Prostate gland (tissue), 2 donors: ENCODE data around the gene TOMM70. TPM values are rescaled to one million over a fixed set of nuclear protein-coding genes. Genes with fewer than 3 reads are reported as not detected.

Experiments used
- DNase-seq: peaks from one replicate; pipeline ENCODE4 v3.0.0-alpha.2; 2019; ENCODE audit warnings: low spot score
- H3K27ac ChIP-seq, 2 donors: fragments of 200-600 bp; sonication (generic); 2 replicates each; pipeline ENCODE4 v1.5.1; 2017 to 2019
- H3K27me3 ChIP-seq: fragments of 200-600 bp; sonication (generic); replicated peaks from 2 replicates; pipeline ENCODE4 v1.5.1; 2019; ENCODE audit not compliant: insufficient read depth
- H3K36me3 ChIP-seq, 2 donors: fragments of 200-600 bp; sonication (generic); 1 replicate in 1 of 2; 2 replicates in 1 of 2; pipeline versions ENCODE4 v1.5.1 to v1.8.1; 2017 to 2019
- H3K4me1 ChIP-seq: fragments of 200-600 bp; sonication (generic); replicated peaks from 2 replicates; pipeline ENCODE4 v1.5.1; 2019
- H3K4me3 ChIP-seq, 2 donors: fragments of 200-600 bp; sonication (generic); 2 replicates each; pipeline ENCODE4 v1.5.1; 2017 to 2019
- H3K9me3 ChIP-seq: fragments of 200-600 bp; sonication (generic); 2 replicates; pipeline ENCODE4 v1.5.1; 2017
- CTCF ChIP-seq, 4 experiments: fragments of 200-600 bp in 2 of 4; fragments of 450-650 bp in 2 of 4; sonication (generic) in 2 of 4; IDR thresholded peaks; 1 replicate in 3 of 4; 2 replicates in 1 of 4; pipeline ENCODE4 v1.5.1; 2016 to 2019; ENCODE audit warnings: antibody characterized with exemption in 4 of 4, mild to moderate bottlenecking in 2 of 4, moderate library complexity in 2 of 4
- POLR2A ChIP-seq: fragments of 450-650 bp; IDR thresholded peaks from one replicate; pipeline ENCODE4 v1.6.1; 2016; ENCODE audit warnings: antibody characterized with exemption, mild to moderate bottlenecking
- POLR2AphosphoS5 ChIP-seq: sonication (generic); formaldehyde crosslinking; IDR thresholded peaks from one replicate; pipeline ENCODE4 v1.6.1; 2017; ENCODE audit warnings: antibody characterized with exemption
- WGBS: methylation state at CpG from one replicate; pipeline ENCODE4 v1.1.5; 2018; 5-methylcytosine and 5-hydroxymethylcytosine counted together
- intact Hi-C: fragments of 100-400 bp; cut with DNase I; formaldehyde crosslinking; loops from one replicate; pipeline ENCODE4 v1.14.2; 2022
- total RNA-seq, 2 donors: library from RNA; depleted of rRNA; stranded (reverse); fragments of >200 nt; gene quantifications; one replicate each; pipeline ENCODE4 v1.1.0, GENCODE V29; 2016

Gene TOMM70
- total RNA-seq, 2 donors from 2014 or later = 34.0 to 36.1 TPM

- H3K36me3 ChIP-seq = peaks cover 2 to 5% of the 10 kb centered on the region in 2 donors
- no peaks in the 10 kb centered on the region for H3K27me3 ChIP-seq
- no peak for DNase-seq
- intact Hi-C loops = no loop called here
- H3K9me3 ChIP-seq = no peaks in the 10 kb centered on the region
- no peaks in the 10 kb centered on the region for H3K4me1 ChIP-seq
- H3K27ac ChIP-seq = no peak overlapping the region
- 83% methylated on average over 8 of the region's 8 CpGs for WGBS
- no peak overlapping the region for H3K4me3 ChIP-seq
- TF ChIP-seq POLR2AphosphoS5 (no peak), CTCF (IDR thresholded peaks at IDR 0.05) (no peak), POLR2A (no peak)
Measured at GRCh38 chr3:100368441-100368840, 32.4 kb downstream of the TOMM70 start.

GRCh38 chr3:100366424-100366823, 34.5 kb downstream of the TOMM70 start:
- Histone ChIP-seq H3K36me3 (peaks cover 2 to 5% of the 10 kb centered on the region in 2 donors), H3K4me3 (no peak overlapping the region), H3K27me3 (no peaks in the 10 kb centered on the region), H3K27ac (no peak overlapping the region), H3K9me3 (no peaks in the 10 kb centered on the region), H3K4me1 (no peaks in the 10 kb centered on the region)
- 76% methylated on average over 2 of the region's 2 CpGs for WGBS
- no peak for DNase-seq
- intact Hi-C loops = no loop called here
- TF ChIP-seq POLR2AphosphoS5 (no peak), CTCF (IDR thresholded peaks at IDR 0.05) (no peak), POLR2A (no peak)

- WGBS = 89% methylated on average over 3 of the region's 3 CpGs
- Histone ChIP-seq H3K27me3 (no peaks in the 10 kb centered on the region), H3K27ac (no peak overlapping the region), H3K9me3 (no peaks in the 10 kb centered on the region), H3K4me3 (no peak overlapping the region), H3K4me1 (no peaks in the 10 kb centered on the region), H3K36me3 (peaks cover 0 to 5% of the 10 kb centered on the region in 2 donors)
- intact Hi-C loops = no loop called here
- no peak for DNase-seq
- no peak for TF ChIP-seq CTCF (IDR thresholded peaks at IDR 0.05)
- no peak for TF ChIP-seq POLR2A
- TF ChIP-seq POLR2AphosphoS5 = no peak
Measured at GRCh38 chr3:100364421-100364820, 36.5 kb downstream of the TOMM70 start.

- 55% methylated on average over 1 of the region's 1 CpG for WGBS
- H3K36me3 ChIP-seq = peaks cover 0 to under 1% of the 10 kb centered on the region in 2 donors
- no peak overlapping the region for H3K27ac ChIP-seq
- H3K4me1 ChIP-seq = no peaks in the 10 kb centered on the region
- H3K4me3 ChIP-seq = no peak overlapping the region
- TF ChIP-seq CTCF (IDR thresholded peaks at IDR 0.05) = no peak
- no peaks in the 10 kb centered on the region for H3K9me3 ChIP-seq
- H3K27me3 ChIP-seq = no peaks in the 10 kb centered on the region
- intact Hi-C loops = no loop called here
- no peak for DNase-seq
Measured at GRCh38 chr3:100361897-100362296, 39.0 kb downstream of the TOMM70 start.

GRCh38 chr3:100360757-100361496, 40.0 kb downstream of the TOMM70 start:
- DNase-seq = no peak
- Histone ChIP-seq H3K27me3 (no peaks in the 10 kb centered on the region), H3K36me3 (no peaks in the 10 kb centered on the region), H3K9me3 (no peaks in the 10 kb centered on the region), H3K4me1 (no peaks in the 10 kb centered on the region), H3K27ac (no peak overlapping the region), H3K4me3 (no peak overlapping the region)
- intact Hi-C loops = no loop called here
- TF ChIP-seq CTCF (IDR thresholded peaks at IDR 0.05) = no peak
- WGBS = 93% methylated on average over 4 of the region's 4 CpGs
